B cell (primary cell): Measurements from ENCODE around the gene DPH2. TPM values are rescaled to one million over a fixed set of nuclear protein-coding genes. Genes with fewer than 3 reads are reported as not detected.

Experiments used
- ATAC-seq: fragments of 200-7000 bp; cut with Tn5 transposase; one replicate; pipeline ENCODE4 v1.10.0; 2021; ENCODE audit warnings: low read depth, mild to moderate bottlenecking, moderate number of reproducible peaks, moderate library complexity
- CTCF ChIA-PET: fragments of 350-600 bp; sonication (Branson Sonifier 250); formaldehyde crosslinking; loops from one replicate; lab custom pipeline; 2021; ENCODE audit warnings: antibody characterized with exemption, inconsistent platforms; lab: Charles Lee
- POLR2A ChIA-PET: fragments of 350-600 bp; sonication (Branson Sonifier 250); formaldehyde crosslinking; loops from one replicate; lab custom pipeline; 2021; ENCODE audit warnings: antibody characterized with exemption; lab: Charles Lee
- DNase-seq: peaks from one replicate; pipeline ENCODE4 v3.0.0; 2013
- H2AFZ ChIP-seq: 2 replicates; pipeline ENCODE4 v1.6.1; 2012; ENCODE audit warnings: mild to moderate bottlenecking, low read depth, low read length; ENCODE audit not compliant: insufficient read depth, poor library complexity, severe bottlenecking
- H3K27ac ChIP-seq, 2 donors: 1 replicate in 1 of 2; 2 replicates in 1 of 2; pipeline ENCODE4 v1.5.1; 2012 to 2013; ENCODE audit warnings: low read length in 2 of 2, mild to moderate bottlenecking in 2 of 2, moderate library complexity in 1 of 2
- H3K27me3 ChIP-seq, 4 experiments: fragments of 200-600 bp in 1 of 4; sonication (generic) in 1 of 4; replicated peaks in 1 of 4; 1 replicate in 2 of 4; 2 replicates in 2 of 4; pipeline versions ENCODE4 v1.6.1 to v1.7.0; 2013 to 2016; ENCODE audit warnings: low read length in 3 of 4, mild to moderate bottlenecking in 2 of 4, mixed read lengths in 1 of 4, moderate library complexity in 1 of 4; ENCODE audit not compliant: insufficient read depth in 4 of 4, control insufficient read depth in 3 of 4; ENCODE audit errors: control extremely low read depth in 1 of 4
- H3K36me3 ChIP-seq, 2 experiments: replicated peaks in 1 of 2; 1 replicate in 1 of 2; 2 replicates in 1 of 2; pipeline versions ENCODE4 v1.6.1 to v1.7.1; 2013; ENCODE audit warnings: low read length in 1 of 2; ENCODE audit not compliant: insufficient read depth in 2 of 2, control insufficient read depth in 1 of 2; ENCODE audit errors: control extremely low read depth in 1 of 2, extremely low read depth in 1 of 2
- H3K4me1 ChIP-seq, 2 donors: fragments of 200-600 bp in 1 of 2; sonication (generic) in 1 of 2; 1 replicate in 1 of 2; 2 replicates in 1 of 2; pipeline versions ENCODE4 v1.5.1 to v1.6.1; 2013 to 2017; ENCODE audit warnings: low read length in 2 of 2; ENCODE audit not compliant: control insufficient read depth in 2 of 2, insufficient read depth in 2 of 2
- H3K4me2 ChIP-seq: replicated peaks from 2 replicates; pipeline ENCODE3; 2012; ENCODE audit warnings: mild to moderate bottlenecking, low read depth, low read length; ENCODE audit not compliant: poor library complexity, severe bottlenecking
- H3K4me3 ChIP-seq, 5 experiments: fragments of 200-600 bp in 1 of 5; sonication (generic) in 1 of 5; 1 replicate in 3 of 5; 2 replicates in 2 of 5; pipeline versions ENCODE4 v1.5.1 to v1.7.0; 2011 to 2016; ENCODE audit warnings: low read length in 4 of 5, mild to moderate bottlenecking in 4 of 5, low read depth in 2 of 5, control low read depth in 1 of 5, moderate library complexity in 1 of 5; ENCODE audit not compliant: insufficient read depth in 1 of 5; ENCODE audit errors: control extremely low read depth in 1 of 5, extremely low read depth in 1 of 5
- H3K79me2 ChIP-seq: fragments of 200-600 bp; sonication (generic); one replicate; pipeline ENCODE4 v1.6.0; 2016; ENCODE audit warnings: low read length; ENCODE audit not compliant: control insufficient read depth, insufficient read depth
- H3K9ac ChIP-seq: fragments of 200-600 bp; sonication (generic); 2 replicates; pipeline ENCODE4 v1.6.1; 2017; ENCODE audit warnings: mild to moderate bottlenecking, low read length, moderate library complexity
- H3K9me3 ChIP-seq, 3 donors: one replicate each; pipeline versions ENCODE4 v1.6.1 to v1.7.1; 2013; ENCODE audit warnings: low read length in 2 of 3; ENCODE audit not compliant: control insufficient read depth in 2 of 3, insufficient read depth in 1 of 3; ENCODE audit errors: control extremely low read depth in 1 of 3
- H4K20me1 ChIP-seq: 2 replicates; pipeline ENCODE4 v1.6.0; 2012; ENCODE audit warnings: mild to moderate bottlenecking, low read length; ENCODE audit not compliant: insufficient read depth, control insufficient read depth, poor library complexity, severe bottlenecking
- H3K27ac Mint-ChIP-seq: one replicate; pipeline ENCODE4 v1.8.0; 2021; ENCODE audit warnings: mixed read lengths
- H3K27me3 Mint-ChIP-seq: one replicate; pipeline ENCODE4 v1.8.0; 2021; ENCODE audit warnings: mixed read lengths
- H3K4me1 Mint-ChIP-seq: one replicate; pipeline ENCODE4 v1.8.0; 2021; ENCODE audit warnings: mixed read lengths
- H3K4me3 Mint-ChIP-seq: one replicate; pipeline ENCODE4 v1.8.0; 2021; ENCODE audit warnings: mixed read lengths
- H3K9me3 Mint-ChIP-seq: one replicate; pipeline ENCODE4 v1.8.0; 2022; ENCODE audit warnings: mixed read lengths; ENCODE audit not compliant: insufficient read depth
- EZH2 ChIP-seq: IDR thresholded peaks from 2 replicates; pipeline ENCODE4 v1.6.1; 2012; ENCODE audit warnings: borderline replicate concordance, low read depth, mild to moderate bottlenecking, moderate library complexity, low read length; ENCODE audit not compliant: insufficient read depth, poor library complexity, severe bottlenecking
- WGBS: methylation state at CpG from one replicate; pipeline ENCODE4 v1.1.5; 2013; ENCODE audit warnings: missing lambda C conversion rate; ENCODE audit not compliant: insufficient coverage; 5-methylcytosine and 5-hydroxymethylcytosine counted together
- intact Hi-C: fragments of 100-400 bp; cut with micrococcal nuclease; formaldehyde crosslinking; loops from one replicate; pipeline ENCODE4 v1.10.0; 2022
- polyA plus RNA-seq: library from polyadenylated mRNA; depleted of rRNA; stranded (reverse); fragments of >200 nt; gene quantifications from 2 replicates; pipeline ENCODE4 v1.2.3, GENCODE V29; 2012
- total RNA-seq, 2 donors: library from RNA; stranded (reverse); fragments of 120-200 nt in 1 of 2; gene quantifications; 1 replicate in 1 of 2; 2 replicates in 1 of 2; pipeline versions ENCODE4 v1.2.3 to v1.2.4, GENCODE V29; 2013 to 2022
- TF ChIP-seq, protein P1 (sequence below): fragments of 200-600 bp; IDR thresholded peaks from one replicate; pipeline ENCODE4 v1.8.0; 2022; ENCODE audit warnings: antibody characterized with exemption, mild to moderate bottlenecking

The DPH2 gene
- total and polyA plus RNA-seq, 2 donors (not counting 1 experiment from before 2014, with no cell fraction given): 30.5 to 71.9 TPM

GRCh38 chr1:43971336-43971980 is 1.6 kb downstream of the DPH2 start:
- 97% methylated on average over 16 of the region's 17 CpGs for WGBS
- H3K9me3 Mint-ChIP-seq: no peaks in the 10 kb centered on the region
- DNase-seq: no peak
- no peak for ATAC-seq
- no peak overlapping the region for H3K27ac Mint-ChIP-seq
- Histone ChIP-seq H2AFZ (no peak overlapping the region), H3K4me2 (peak overlapping the region; percentile 96), H4K20me1 (peaks cover 25% of the 10 kb centered on the region), H3K4me3 (no peak overlapping the region), H3K27ac (no peak overlapping the region), H3K4me1 (peaks cover 27 to 42% of the 10 kb centered on the region in 2 donors), H3K79me2 (peaks cover 38% of the 10 kb centered on the region), H3K27me3 (no peaks in the 10 kb centered on the region), H3K9me3 (no peaks in the 10 kb centered on the region), H3K36me3 (peaks cover 0 to 15% of the 10 kb centered on the region in 2 experiments), H3K9ac (no peak overlapping the region)
- ChIA-PET CTCF (no interaction called here), POLR2A (no interaction called here)
- no peaks in the 10 kb centered on the region for H3K27me3 Mint-ChIP-seq
- H3K4me3 Mint-ChIP-seq: peak overlapping the region; percentile 95
- H3K4me1 Mint-ChIP-seq: peaks cover 49% of the 10 kb centered on the region
- intact Hi-C loops: loop anchor here (10.0 kb wide), 2 partner anchors 267 to 1517 kb away; partner anchors contain the start of genes PPCS, ST3GAL3 and ZMYND12
- TF ChIP-seq, protein P1, sequence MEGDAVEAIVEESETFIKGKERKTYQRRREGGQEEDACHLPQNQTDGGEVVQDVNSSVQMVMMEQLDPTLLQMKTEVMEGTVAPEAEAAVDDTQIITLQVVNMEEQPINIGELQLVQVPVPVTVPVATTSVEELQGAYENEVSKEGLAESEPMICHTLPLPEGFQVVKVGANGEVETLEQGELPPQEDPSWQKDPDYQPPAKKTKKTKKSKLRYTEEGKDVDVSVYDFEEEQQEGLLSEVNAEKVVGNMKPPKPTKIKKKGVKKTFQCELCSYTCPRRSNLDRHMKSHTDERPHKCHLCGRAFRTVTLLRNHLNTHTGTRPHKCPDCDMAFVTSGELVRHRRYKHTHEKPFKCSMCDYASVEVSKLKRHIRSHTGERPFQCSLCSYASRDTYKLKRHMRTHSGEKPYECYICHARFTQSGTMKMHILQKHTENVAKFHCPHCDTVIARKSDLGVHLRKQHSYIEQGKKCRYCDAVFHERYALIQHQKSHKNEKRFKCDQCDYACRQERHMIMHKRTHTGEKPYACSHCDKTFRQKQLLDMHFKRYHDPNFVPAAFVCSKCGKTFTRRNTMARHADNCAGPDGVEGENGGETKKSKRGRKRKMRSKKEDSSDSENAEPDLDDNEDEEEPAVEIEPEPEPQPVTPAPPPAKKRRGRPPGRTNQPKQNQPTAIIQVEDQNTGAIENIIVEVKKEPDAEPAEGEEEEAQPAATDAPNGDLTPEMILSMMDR: no peak
- TF ChIP-seq EZH2: no peak

DNA sequence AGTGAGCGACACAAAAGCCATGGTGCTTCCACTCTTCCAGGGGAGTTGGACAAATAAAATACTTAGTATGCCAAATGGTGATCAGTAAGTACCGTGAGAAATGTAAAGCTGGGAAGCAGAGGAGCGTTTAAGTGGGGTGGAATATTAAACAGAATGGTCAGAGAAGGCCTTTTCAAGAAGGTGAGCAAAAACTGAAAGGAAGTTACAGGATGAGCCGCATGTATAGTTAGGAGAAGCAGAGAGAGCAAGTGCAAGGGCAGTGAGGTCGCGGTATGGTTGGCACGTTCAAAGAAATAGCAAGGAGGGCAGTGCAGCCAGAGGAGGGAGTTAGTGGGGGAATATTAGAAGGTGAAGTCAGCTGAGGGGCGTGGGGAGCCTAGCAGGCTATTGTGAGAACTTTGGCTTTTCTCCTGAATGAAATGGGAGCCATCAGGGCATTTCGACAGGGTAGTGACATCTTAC is 4.2 kb downstream of the DPH2 start:
- POLR2A ChIA-PET: interaction anchor here (1.6 to 1.8 kb wide), 2 partner anchors 18 to 27 kb away, joined by 5 read pairs; partner anchors contain the start of gene IPO13
- Mint-ChIP-seq H3K4me3 (peak overlapping the region; percentile 97), H3K9me3 (no peaks in the 10 kb centered on the region), H3K27me3 (no peaks in the 10 kb centered on the region), H3K27ac (peak overlapping the region; percentile 97), H3K4me1 (peaks cover 72% of the 10 kb centered on the region)
- WGBS: 34% methylated on average over 8 of the region's 9 CpGs
- Histone ChIP-seq H3K4me3 (peak overlapping the region; percentile 41 to 97 (median 89)), H3K36me3 (peaks cover 0 to 33% of the 10 kb centered on the region in 2 experiments), H3K9me3 (no peaks in the 10 kb centered on the region), H3K79me2 (peaks cover 39% of the 10 kb centered on the region), H3K4me1 (peaks cover 34 to 64% of the 10 kb centered on the region in 2 donors), H4K20me1 (peaks cover 48% of the 10 kb centered on the region), H3K4me2 (peak overlapping the region; percentile 95), H3K27me3 (no peaks in the 10 kb centered on the region), H3K9ac (peak overlapping the region; percentile 91), H2AFZ (peak overlapping the region; percentile 91), H3K27ac (peak overlapping the region; percentile 89 to 96)
- DNase-seq (no peak), ATAC-seq (no peak)
- intact Hi-C loops: loop anchor here (1.0 to 10.0 kb wide), 4 partner anchors 17 to 1519 kb away; partner anchors contain the start of genes CCDC24, IPO13, PPCS and ST3GAL3
- CTCF ChIA-PET: interaction anchor here (0.7 kb wide), 1 partner anchor 28 kb away, joined by 3 read pairs; no protein-coding TSS in a partner anchor
- TF ChIP-seq EZH2: no peak
- TF ChIP-seq, protein P1: no peak
